NCI-H2227 (cell line): Measurements from ENCODE around the gene LINGO4.

ENCODE experiments used
- DNase-seq: peaks from one replicate; lab custom pipeline; 2025; ENCODE audit not compliant: unreplicated experiment; lab: John Stamatoyannopoulos, UW

Gene LINGO4

GRCh38 chr1:151805066-151805820 lies at the start of gene LINGO4:
TSS of gene LINGO4 (minus strand) at chr1:151805419. CDS start at chr1:151802704, 2,715 bp downstream.
- no peak for DNase-seq

- no peak for DNase-seq
Observed at GRCh38 chr1:151854658-151855057, 49.4 kb upstream of the LINGO4 start.

- no peak for DNase-seq
Observed at GRCh38 chr1:151853411-151853943, 48.3 kb upstream of the LINGO4 start, which contains the start of gene THEM5. TSS of gene THEM5 (minus strand) at chr1:151853712. CDS start at chr1:151853565, 147 bp downstream.

GRCh38 chr1:151852733-151853132 lies 47.5 kb upstream of the LINGO4 start:
- no peak for DNase-seq

- no peak for DNase-seq
Observed at GRCh38 chr1:151851886-151852285, 46.7 kb upstream of the LINGO4 start.

GRCh38 chr1:151849871-151850270 lies 44.7 kb upstream of the LINGO4 start:
- DNase-seq: no peak

- DNase-seq: no peak
Observed at GRCh38 chr1:151849126-151849525, 43.9 kb upstream of the LINGO4 start.

GRCh38 chr1:151847867-151848596 lies 42.8 kb upstream of the LINGO4 start:
- DNase-seq: no peak

- no peak for DNase-seq
Observed at GRCh38 chr1:151846686-151847237, 41.5 kb upstream of the LINGO4 start.

GRCh38 chr1:151846062-151846568 lies 40.9 kb upstream of the LINGO4 start:
- DNase-seq: no peak

GRCh38 chr1:151843398-151843797 lies 38.2 kb upstream of the LINGO4 start:
- no peak for DNase-seq

- DNase-seq: no peak
Observed at GRCh38 chr1:151841141-151841540, 35.9 kb upstream of the LINGO4 start.

- DNase-seq: no peak
Observed at GRCh38 chr1:151840421-151840820, 35.2 kb upstream of the LINGO4 start.

- DNase-seq: peak; percentile 64
Observed at GRCh38 chr1:151839457-151840403, 34.5 kb upstream of the LINGO4 start, which contains the start of gene C2CD4D. TSS of gene C2CD4D (minus strand) at chr1:151839820. CDS start at chr1:151838989, 831 bp downstream.

GRCh38 chr1:151839082-151839412 lies 33.8 kb upstream of the LINGO4 start:
- no peak for DNase-seq

GRCh38 chr1:151838222-151839081 lies 33.2 kb upstream of the LINGO4 start:
- DNase-seq: no peak

- DNase-seq: no peak
Observed at GRCh38 chr1:151837884-151838221, 32.6 kb upstream of the LINGO4 start.

- DNase-seq: no peak
Observed at GRCh38 chr1:151837197-151837596, 32.0 kb upstream of the LINGO4 start.

- DNase-seq: no peak
Observed at GRCh38 chr1:151835596-151835995, 30.4 kb upstream of the LINGO4 start.

GRCh38 chr1:151834239-151834638 lies 29.0 kb upstream of the LINGO4 start:
- no peak for DNase-seq
